ENCODE data around the gene TBRG4.

The TBRG4 gene

DNA sequence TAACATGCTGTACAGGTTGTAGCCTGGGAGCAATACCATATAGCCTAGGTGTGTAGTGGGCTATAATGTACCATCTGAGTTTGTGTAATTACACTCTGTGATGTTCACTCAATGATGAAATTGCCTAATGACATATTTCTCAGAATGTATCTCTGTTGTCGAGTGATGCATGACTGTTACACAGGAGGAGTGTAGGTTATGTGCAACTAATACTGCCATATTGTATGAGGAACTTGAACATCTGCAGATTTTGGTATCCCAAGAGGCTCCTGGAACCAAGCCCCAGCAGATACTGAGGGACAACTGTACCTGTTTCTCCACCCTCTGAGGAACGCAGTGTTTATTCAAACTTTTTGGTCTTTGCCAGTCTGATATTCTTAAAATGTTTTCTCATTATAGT lies 61.3 kb downstream of the TBRG4 start:
- DNase-seq: no peak
